Non-pigmented ciliary epithelial cell (primary cell): ENCODE data around the gene DOC2B.
"Not testable (repeated sequence)": the region's sequence is repeated elsewhere in the genome, so short reads cannot be mapped to it uniquely, and the experiment has no call there.

Source experiments
- DNase-seq: peaks from one replicate; pipeline ENCODE4 v3.0.0-alpha.2; 2010; ENCODE audit warnings: low read depth

DOC2B gene

GRCh38 chr17:210402-210801 lies 29.0 kb upstream of the DOC2B start:
- no peak for DNase-seq

- no peak for DNase-seq
Measured at GRCh38 chr17:208429-208828, 27.0 kb upstream of the DOC2B start.

- no peak for DNase-seq
Measured at GRCh38 chr17:207775-208174, 26.3 kb upstream of the DOC2B start.

- DNase-seq, result no peak
Measured at GRCh38 chr17:206941-207560, 25.6 kb upstream of the DOC2B start.

GRCh38 chr17:206484-206883 lies 25.0 kb upstream of the DOC2B start:
- DNase-seq, result not testable (repeated sequence)

- DNase-seq, result no peak
Measured at GRCh38 chr17:205817-206216, 24.4 kb upstream of the DOC2B start.

GRCh38 chr17:205148-205669 lies 23.8 kb upstream of the DOC2B start:
- DNase-seq, result no peak

- no peak for DNase-seq
Measured at GRCh38 chr17:204427-205147, 23.1 kb upstream of the DOC2B start.

GRCh38 chr17:202501-202951 lies 21.1 kb upstream of the DOC2B start:
- no peak for DNase-seq

GRCh38 chr17:201736-202135 lies 20.3 kb upstream of the DOC2B start:
- DNase-seq, result not testable (repeated sequence)

GRCh38 chr17:201257-201656 lies 19.8 kb upstream of the DOC2B start:
- DNase-seq, result not testable (repeated sequence)

GRCh38 chr17:200586-200985 lies 19.1 kb upstream of the DOC2B start:
- no peak for DNase-seq

GRCh38 chr17:199806-200545 lies 18.5 kb upstream of the DOC2B start:
- no peak for DNase-seq

- DNase-seq, result no peak
Measured at GRCh38 chr17:199191-199604, 17.7 kb upstream of the DOC2B start.

- not testable (repeated sequence) for DNase-seq
Measured at GRCh38 chr17:198225-198624, 16.8 kb upstream of the DOC2B start.

- no peak for DNase-seq
Measured at GRCh38 chr17:197352-197751, 15.9 kb upstream of the DOC2B start.

GRCh38 chr17:194828-195602 lies 13.6 kb upstream of the DOC2B start:
- DNase-seq, result no peak

- no peak for DNase-seq
Measured at GRCh38 chr17:193841-194806, 12.7 kb upstream of the DOC2B start.

- DNase-seq, result no peak
Measured at GRCh38 chr17:193426-193810, 12.0 kb upstream of the DOC2B start.

GRCh38 chr17:192666-193425 lies 11.4 kb upstream of the DOC2B start:
- DNase-seq, result no peak
